IMR-90 (cell line): Measurements from ENCODE around the gene PXK.

Source experiments
- CEBPB ChIP-seq: IDR thresholded peaks from 2 replicates; pipeline ENCODE4 v1.6.1; 2012; ENCODE audit warnings: low read depth, low read length, improper control_type of control experiment
- CTCF ChIP-seq: conservative IDR thresholded peaks from 2 replicates; pipeline ENCODE4 v1.5.1; 2012; ENCODE audit warnings: mild to moderate bottlenecking, low read depth, low read length, improper control_type of control experiment
- FOS ChIP-seq: fragments of 150-350 bp; IDR thresholded peaks from 2 replicates; pipeline ENCODE4 v1.6.1; 2016; ENCODE audit warnings: low read depth, low read length
- MAZ ChIP-seq: IDR thresholded peaks from 2 replicates; pipeline ENCODE4 v1.6.1; 2012; ENCODE audit warnings: low read depth, mild to moderate bottlenecking, low read length, improper control_type of control experiment, moderate library complexity, borderline replicate concordance
- NFE2L2 ChIP-seq: fragments of 150-350 bp; IDR thresholded peaks from 2 replicates; pipeline ENCODE4 v1.6.1; 2016; ENCODE audit warnings: low read depth, mild to moderate bottlenecking, low read length
- POLR2A ChIP-seq: IDR thresholded peaks from 2 replicates; pipeline ENCODE4 v1.6.1; 2012; ENCODE audit warnings: mild to moderate bottlenecking, low read depth, low read length
- RFX5 ChIP-seq: IDR thresholded peaks from 2 replicates; pipeline ENCODE4 v1.8.0; 2012; ENCODE audit warnings: low read depth, mild to moderate bottlenecking, low read length, moderate library complexity

- no peak for TF ChIP-seq CTCF
- no peak for TF ChIP-seq POLR2A
- TF ChIP-seq RFX5 = no peak
- no peak for TF ChIP-seq FOS
- no peak for TF ChIP-seq CEBPB
- TF ChIP-seq NFE2L2 = no peak
- no peak for TF ChIP-seq MAZ
Measured at GRCh38 chr3:58464866-58465265, 132.2 kb downstream of the PXK start.
